Parathyroid adenoma (tissue), 2 donors: ENCODE measurements around the gene SH3GL1.

Experiments
- H2AFZ ChIP-seq: fragments of 300-600 bp; sonication (generic); one replicate; pipeline ENCODE4 v1.7.0; 2017; ENCODE audit warnings: antibody characterized with exemption, mild to moderate bottlenecking
- H3K27ac ChIP-seq: fragments of 300-600 bp; sonication (generic); one replicate; pipeline ENCODE4 v1.7.0; 2017
- H3K27me3 ChIP-seq: fragments of 300-600 bp; sonication (generic); one replicate; pipeline ENCODE4 v1.7.0; 2017; ENCODE audit warnings: low read length; ENCODE audit not compliant: control insufficient read depth, insufficient read depth
- H3K36me3 ChIP-seq: fragments of 300-600 bp; sonication (generic); one replicate; pipeline ENCODE4 v1.7.0; 2017; ENCODE audit warnings: low read length; ENCODE audit not compliant: control insufficient read depth, insufficient read depth
- H3K4me1 ChIP-seq: fragments of 300-600 bp; sonication (generic); one replicate; pipeline ENCODE4 v1.7.0; 2017; ENCODE audit warnings: control low read depth
- H3K4me2 ChIP-seq: fragments of 300-600 bp; sonication (generic); one replicate; pipeline ENCODE4 v1.7.0; 2017; ENCODE audit warnings: low read length
- H3K4me3 ChIP-seq: fragments of 300-600 bp; sonication (generic); one replicate; pipeline ENCODE4 v1.7.0; 2017; ENCODE audit warnings: low read depth, low read length
- H3K79me2 ChIP-seq: fragments of 300-600 bp; sonication (generic); one replicate; pipeline ENCODE4 v1.7.0; 2017; ENCODE audit warnings: control low read depth
- H3K9ac ChIP-seq: fragments of 300-600 bp; sonication (generic); one replicate; pipeline ENCODE4 v1.7.0; 2017; ENCODE audit warnings: mild to moderate bottlenecking
- H3K9me3 ChIP-seq: fragments of 300-600 bp; sonication (generic); one replicate; pipeline ENCODE4 v1.7.0; 2017; ENCODE audit warnings: low read length; ENCODE audit not compliant: control insufficient read depth
- TF ChIP-seq, protein P1 (sequence below): fragments of 300-600 bp; sonication (generic); IDR thresholded peaks from one replicate; pipeline ENCODE4 v1.7.0; 2017; ENCODE audit warnings: antibody characterized with exemption, mild to moderate bottlenecking
- donor health status: primary hyperparathyroidism.

SH3GL1 gene

DNA sequence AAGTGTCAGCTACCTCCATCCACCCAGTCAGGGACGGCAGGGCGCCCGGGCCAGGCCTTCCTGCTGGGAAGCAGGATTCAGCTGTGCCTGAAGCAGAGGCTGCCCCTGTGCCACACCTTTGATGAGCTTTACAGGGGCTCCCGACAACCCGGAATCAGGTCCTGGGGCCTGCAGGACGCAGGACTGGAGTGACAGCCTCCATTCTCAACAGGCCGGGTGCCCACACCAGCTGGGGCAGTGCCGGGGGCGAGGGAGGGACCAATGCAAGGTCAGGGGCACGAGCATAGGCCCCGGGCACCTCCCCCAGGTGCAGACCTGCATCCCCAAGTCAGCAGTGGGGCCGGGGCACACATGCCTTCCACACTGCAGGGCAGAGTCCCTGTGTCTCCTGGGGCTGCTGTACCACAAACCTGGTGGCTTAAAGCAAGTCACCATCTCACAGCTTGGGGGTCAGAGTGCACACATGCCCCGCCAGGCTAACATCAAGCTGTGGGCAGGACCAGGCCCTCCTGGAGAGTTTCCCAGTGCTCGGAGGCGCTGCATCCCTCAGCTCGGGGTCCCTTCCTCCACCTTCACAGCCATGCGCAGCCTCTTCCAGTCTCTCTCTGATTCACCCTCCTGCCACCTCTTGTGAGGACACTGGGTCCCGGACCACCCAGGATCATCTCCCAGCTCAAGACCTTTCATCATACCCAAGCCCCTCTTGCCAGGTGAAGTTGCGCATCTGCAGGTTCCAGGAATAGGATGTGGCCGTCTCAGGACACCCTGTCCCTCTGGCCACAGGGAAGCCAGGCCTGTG, 43.8 kb upstream of the SH3GL1 start:
- Histone ChIP-seq H3K9ac (no peak overlapping the region), H3K4me2 (no peak overlapping the region), H3K36me3 (no peaks in the 10 kb centered on the region), H3K4me3 (no peak overlapping the region), H3K79me2 (no peaks in the 10 kb centered on the region), H3K9me3 (no peaks in the 10 kb centered on the region), H2AFZ (no peak overlapping the region), H3K27ac (no peak overlapping the region), H3K4me1 (no peaks in the 10 kb centered on the region), H3K27me3 (no peaks in the 10 kb centered on the region)
- TF ChIP-seq, protein P1, sequence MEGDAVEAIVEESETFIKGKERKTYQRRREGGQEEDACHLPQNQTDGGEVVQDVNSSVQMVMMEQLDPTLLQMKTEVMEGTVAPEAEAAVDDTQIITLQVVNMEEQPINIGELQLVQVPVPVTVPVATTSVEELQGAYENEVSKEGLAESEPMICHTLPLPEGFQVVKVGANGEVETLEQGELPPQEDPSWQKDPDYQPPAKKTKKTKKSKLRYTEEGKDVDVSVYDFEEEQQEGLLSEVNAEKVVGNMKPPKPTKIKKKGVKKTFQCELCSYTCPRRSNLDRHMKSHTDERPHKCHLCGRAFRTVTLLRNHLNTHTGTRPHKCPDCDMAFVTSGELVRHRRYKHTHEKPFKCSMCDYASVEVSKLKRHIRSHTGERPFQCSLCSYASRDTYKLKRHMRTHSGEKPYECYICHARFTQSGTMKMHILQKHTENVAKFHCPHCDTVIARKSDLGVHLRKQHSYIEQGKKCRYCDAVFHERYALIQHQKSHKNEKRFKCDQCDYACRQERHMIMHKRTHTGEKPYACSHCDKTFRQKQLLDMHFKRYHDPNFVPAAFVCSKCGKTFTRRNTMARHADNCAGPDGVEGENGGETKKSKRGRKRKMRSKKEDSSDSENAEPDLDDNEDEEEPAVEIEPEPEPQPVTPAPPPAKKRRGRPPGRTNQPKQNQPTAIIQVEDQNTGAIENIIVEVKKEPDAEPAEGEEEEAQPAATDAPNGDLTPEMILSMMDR: no peak

DNA sequence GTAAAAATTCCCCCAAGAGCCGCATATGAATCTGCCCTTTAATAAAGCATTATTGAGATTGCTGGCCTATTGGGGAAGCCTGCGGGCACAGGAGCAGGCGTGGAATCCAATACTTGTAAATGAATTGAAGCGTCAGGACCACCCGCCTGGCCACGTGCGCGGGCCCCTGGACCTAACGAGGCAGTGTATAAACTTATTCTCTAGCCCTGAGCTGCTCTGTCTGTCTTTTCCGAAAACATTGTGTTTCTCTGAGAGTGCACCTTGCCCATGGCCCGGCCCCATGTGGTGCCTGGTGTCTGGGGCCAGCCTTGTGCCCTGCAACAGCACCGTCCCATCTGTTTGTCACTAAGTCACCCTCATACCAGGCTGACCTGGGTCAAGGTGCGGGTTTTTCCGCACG, 42.8 kb upstream of the SH3GL1 start:
- H3K4me2 ChIP-seq: no peak overlapping the region
- H3K27me3 ChIP-seq: no peaks in the 10 kb centered on the region
- no peak overlapping the region for H3K9ac ChIP-seq
- no peaks in the 10 kb centered on the region for H3K36me3 ChIP-seq
- H3K4me3 ChIP-seq: no peak overlapping the region
- H3K9me3 ChIP-seq: no peaks in the 10 kb centered on the region
- TF ChIP-seq, protein P1: no peak
- no peaks in the 10 kb centered on the region for H3K79me2 ChIP-seq
- H3K27ac ChIP-seq: no peak overlapping the region
- no peak overlapping the region for H2AFZ ChIP-seq
- no peaks in the 10 kb centered on the region for H3K4me1 ChIP-seq

DNA sequence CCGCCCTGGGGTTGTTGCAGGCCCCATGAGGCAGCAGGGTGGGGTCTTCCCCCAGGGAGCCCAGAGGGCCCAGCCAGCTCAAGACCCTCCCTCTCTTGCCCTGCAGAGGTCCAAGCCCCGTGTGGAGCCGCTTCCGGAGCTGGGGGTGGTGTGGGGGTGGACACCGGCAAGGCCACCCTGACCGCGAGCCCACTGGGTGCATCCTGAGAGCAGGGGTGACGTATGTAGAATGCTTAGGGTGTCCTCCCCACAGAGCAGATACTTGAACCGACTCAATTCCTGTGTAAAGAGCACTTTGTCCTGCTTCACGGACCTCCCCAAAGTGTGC, 42.4 kb upstream of the SH3GL1 start:
- Histone ChIP-seq H3K36me3 (no peaks in the 10 kb centered on the region), H3K79me2 (no peaks in the 10 kb centered on the region), H3K27me3 (no peaks in the 10 kb centered on the region), H3K9ac (no peak overlapping the region), H3K4me2 (no peak overlapping the region), H2AFZ (no peak overlapping the region), H3K4me3 (no peak overlapping the region), H3K27ac (no peak overlapping the region), H3K9me3 (no peaks in the 10 kb centered on the region), H3K4me1 (no peaks in the 10 kb centered on the region)
- TF ChIP-seq, protein P1: no peak

DNA sequence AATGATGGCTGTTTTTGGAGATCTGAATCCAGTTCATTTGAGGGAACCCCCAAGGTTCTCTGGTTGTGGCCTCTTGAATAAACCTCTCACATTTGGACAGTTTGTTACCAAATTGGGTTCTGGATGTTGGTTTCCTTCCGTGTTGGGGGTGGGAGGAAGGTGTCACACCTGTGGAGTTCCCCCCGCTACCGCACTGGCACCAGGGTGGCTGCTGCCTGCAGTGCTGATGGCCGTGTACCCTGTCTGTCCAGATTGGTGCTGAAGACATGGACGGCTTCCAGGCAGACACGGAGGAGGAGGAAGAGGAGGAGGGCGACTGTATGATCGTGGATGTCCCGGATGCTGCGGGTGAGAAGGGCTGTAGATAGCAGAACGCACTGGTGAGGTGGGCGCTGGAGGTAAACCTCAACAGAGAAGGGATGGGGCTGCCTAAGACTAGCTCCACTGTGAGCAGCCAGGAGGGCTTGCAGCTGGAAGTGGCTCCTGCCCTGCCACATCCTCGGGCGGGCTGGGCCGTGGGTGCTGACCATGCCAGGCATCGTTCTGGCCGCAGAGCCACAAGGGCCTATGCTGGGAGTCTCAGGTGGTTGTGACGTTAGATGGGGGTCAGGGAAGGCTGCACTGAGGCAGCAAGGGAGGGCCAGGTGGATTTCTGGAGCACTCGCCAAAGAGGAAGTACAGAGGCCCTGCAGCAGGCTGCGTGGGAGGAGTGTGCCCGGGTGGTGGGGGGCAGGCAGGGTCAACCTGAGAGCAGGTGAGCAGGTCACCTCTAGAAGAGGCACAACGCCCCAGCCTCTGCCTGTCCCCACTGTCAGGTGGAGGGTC, 41.9 kb upstream of the SH3GL1 start:
- H3K27me3 ChIP-seq: no peaks in the 10 kb centered on the region
- H3K9me3 ChIP-seq: no peaks in the 10 kb centered on the region
- TF ChIP-seq, protein P1: no peak
- H3K4me3 ChIP-seq: no peak overlapping the region
- no peak overlapping the region for H3K27ac ChIP-seq
- H3K4me1 ChIP-seq: no peaks in the 10 kb centered on the region
- H3K79me2 ChIP-seq: no peaks in the 10 kb centered on the region
- no peak overlapping the region for H2AFZ ChIP-seq
- H3K9ac ChIP-seq: no peak overlapping the region
- no peak overlapping the region for H3K4me2 ChIP-seq
- H3K36me3 ChIP-seq: no peaks in the 10 kb centered on the region
